ENCODE results near the gene ICAM1.
"Not testable (repeated sequence)": the region's sequence is repeated elsewhere in the genome, so short reads cannot be mapped to it uniquely, and the experiment has no call there.

The ICAM1 gene

DNA sequence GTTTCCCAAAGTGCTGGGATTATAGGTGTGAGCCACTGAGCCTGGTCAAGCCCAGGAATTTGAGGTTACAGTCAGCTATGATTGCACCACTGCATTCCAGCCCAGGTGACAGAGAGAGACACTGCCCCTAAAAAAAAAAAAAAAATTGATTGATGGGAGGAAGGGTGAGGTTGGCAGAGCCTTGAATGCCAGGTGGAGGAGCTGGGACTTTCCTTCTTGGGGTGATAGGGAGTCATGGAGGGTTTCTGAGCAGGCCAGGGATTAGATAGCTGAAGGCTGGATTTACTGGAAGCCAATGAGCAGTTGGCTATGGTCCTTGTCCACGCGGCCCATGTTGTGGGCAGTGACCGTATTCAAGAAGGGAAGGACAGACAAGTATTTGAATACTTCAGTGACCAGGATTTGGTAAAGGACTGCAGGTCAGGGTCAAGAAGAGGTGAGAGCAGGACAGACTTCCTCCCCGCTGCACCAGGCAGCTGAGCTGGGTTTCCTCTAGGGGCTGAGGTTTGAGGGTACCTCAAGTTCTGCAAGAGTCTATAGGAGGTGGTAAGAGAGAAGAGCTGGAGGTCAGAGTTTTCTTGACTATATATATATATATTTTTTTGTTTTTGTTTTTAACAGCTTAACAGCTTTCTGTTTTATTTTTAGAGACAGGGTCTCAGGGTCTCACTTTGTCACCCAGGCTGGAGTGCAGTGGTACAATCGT, 9.0 kb downstream of the ICAM1 start:
- DNase-seq = no peak

GRCh38 chr19:10282043-10282442, 11.1 kb downstream of the ICAM1 start:
- DNase-seq = not testable (repeated sequence)

DNA sequence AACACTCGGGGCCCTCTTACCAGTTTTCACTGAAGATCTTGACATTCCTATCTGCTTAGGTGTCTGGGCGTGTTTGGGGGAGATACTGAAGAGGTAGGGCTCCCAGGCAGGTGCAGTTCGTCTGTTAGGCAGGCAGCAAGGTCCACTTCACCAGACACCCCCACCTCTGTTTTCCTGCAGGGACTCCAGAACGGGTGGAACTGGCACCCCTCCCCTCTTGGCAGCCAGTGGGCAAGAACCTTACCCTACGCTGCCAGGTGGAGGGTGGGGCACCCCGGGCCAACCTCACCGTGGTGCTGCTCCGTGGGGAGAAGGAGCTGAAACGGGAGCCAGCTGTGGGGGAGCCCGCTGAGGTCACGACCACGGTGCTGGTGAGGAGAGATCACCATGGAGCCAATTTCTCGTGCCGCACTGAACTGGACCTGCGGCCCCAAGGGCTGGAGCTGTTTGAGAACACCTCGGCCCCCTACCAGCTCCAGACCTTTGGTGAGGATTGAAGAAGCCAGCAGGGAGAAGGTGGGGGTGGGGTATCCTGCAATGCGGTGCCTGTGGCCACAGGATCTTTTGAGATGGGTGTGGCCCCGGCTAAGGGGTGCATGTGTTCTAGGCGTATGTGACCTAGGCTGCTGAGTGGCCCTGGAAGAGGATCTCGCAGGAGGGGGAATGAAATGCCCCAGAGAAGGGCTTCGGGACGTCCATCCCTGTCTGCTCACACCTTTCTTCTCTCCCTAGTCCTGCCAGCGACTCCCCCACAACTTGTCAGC, 12.6 kb downstream of the ICAM1 start:
- DNase-seq = no peak

DNA sequence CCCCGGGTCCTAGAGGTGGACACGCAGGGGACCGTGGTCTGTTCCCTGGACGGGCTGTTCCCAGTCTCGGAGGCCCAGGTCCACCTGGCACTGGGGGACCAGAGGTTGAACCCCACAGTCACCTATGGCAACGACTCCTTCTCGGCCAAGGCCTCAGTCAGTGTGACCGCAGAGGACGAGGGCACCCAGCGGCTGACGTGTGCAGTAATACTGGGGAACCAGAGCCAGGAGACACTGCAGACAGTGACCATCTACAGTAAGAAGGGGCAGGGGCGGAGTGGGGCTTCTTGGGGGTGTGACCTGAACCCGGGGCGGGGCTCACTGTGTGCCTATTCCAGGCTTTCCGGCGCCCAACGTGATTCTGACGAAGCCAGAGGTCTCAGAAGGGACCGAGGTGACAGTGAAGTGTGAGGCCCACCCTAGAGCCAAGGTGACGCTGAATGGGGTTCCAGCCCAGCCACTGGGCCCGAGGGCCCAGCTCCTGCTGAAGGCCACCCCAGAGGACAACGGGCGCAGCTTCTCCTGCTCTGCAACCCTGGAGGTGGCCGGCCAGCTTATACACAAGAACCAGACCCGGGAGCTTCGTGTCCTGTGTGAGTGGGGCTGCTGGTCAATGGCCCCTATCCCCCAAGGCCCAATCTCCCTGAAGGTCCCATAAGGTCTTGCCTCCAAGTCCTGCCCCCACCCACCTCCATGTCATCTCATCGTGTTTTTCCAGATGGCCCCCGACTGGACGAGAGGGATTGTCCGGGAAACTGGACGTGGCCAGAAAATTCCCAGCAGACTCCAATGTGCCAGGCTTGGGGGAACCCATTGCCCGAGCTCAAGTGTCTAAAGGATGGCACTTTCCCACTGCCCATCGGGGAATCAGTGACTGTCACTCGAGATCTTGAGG, 13.4 kb downstream of the ICAM1 start:
- no peak for DNase-seq

DNA sequence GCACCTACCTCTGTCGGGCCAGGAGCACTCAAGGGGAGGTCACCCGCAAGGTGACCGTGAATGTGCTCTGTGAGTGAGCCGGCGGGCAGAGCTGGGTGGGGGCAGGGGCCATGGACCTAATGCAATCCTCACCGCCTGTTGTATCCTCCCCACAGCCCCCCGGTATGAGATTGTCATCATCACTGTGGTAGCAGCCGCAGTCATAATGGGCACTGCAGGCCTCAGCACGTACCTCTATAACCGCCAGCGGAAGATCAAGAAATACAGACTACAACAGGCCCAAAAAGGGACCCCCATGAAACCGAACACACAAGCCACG, 14.0 kb downstream of the ICAM1 start:
- no peak for DNase-seq

DNA sequence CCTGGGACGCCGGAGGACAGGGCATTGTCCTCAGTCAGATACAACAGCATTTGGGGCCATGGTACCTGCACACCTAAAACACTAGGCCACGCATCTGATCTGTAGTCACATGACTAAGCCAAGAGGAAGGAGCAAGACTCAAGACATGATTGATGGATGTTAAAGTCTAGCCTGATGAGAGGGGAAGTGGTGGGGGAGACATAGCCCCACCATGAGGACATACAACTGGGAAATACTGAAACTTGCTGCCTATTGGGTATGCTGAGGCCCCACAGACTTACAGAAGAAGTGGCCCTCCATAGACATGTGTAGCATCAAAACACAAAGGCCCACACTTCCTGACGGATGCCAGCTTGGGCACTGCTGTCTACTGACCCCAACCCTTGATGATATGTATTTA, 14.5 kb downstream of the ICAM1 start:
- DNase-seq = no peak

- DNase-seq = no peak
Measured at GRCh38 chr19:10286803-10287737, 16.1 kb downstream of the ICAM1 start, which contains the start of gene ICAM4. Gene ICAM4 (plus strand): TSS chr19:10286955. CDS start chr19:10287013, 58 bp downstream.

DNA sequence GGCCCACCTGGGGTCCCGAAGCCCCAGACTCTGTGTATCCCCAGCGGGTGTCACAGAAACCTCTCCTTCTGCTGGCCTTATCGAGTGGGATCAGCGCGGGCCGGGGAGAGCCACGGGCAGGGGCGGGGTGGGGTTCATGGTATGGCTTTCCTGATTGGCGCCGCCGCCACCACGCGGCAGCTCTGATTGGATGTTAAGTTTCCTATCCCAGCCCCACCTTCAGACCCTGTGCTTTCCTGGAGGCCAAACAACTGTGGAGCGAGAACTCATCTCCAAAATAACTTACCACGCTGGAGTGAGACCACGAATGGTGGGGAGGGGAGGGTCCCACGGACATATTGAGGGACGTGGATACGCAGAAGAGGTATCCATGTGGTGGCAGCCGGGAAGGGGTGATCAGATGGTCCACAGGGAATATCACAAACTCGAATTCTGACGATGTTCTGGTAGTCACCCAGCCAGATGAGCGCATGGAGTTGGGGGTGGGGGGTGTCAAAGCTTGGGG, 17.8 kb downstream of the ICAM1 start:
- peak in 1 of 2 experiments; percentile 56 for DNase-seq

DNA sequence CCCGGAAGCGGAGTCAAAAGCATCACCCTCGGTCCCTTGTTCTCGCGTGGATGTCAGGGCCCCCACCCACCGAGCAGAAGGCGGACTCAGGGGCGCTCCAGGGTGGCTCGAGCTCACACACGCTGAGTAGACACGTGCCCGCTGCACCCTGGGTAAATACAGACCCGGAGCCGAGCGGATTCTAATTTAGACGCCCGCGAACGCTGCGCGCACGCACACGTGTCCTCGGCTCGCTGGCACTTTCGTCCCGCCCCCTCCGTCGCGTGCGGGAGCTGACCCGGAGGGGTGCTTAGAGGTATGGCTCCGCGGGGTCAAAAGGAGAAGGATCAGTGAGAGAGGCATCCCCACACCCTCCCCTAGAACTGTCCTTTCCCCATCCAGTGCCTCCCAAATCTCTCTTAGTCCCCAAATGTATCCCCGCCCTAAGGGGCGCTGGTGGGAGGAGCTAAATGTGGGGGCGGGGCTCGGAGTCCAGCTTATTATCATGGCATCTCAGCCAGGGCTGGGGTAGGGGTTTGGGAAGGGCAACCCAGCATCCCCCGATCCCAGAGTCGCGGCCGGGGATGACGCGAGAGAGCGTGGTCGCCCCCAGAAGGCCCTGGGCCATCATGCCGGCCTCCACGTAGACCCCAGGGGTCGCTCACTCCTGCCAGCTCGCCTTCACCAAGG, 18.4 kb downstream of the ICAM1 start:
- peak in 1 of 2 experiments; percentile 75 for DNase-seq

DNA sequence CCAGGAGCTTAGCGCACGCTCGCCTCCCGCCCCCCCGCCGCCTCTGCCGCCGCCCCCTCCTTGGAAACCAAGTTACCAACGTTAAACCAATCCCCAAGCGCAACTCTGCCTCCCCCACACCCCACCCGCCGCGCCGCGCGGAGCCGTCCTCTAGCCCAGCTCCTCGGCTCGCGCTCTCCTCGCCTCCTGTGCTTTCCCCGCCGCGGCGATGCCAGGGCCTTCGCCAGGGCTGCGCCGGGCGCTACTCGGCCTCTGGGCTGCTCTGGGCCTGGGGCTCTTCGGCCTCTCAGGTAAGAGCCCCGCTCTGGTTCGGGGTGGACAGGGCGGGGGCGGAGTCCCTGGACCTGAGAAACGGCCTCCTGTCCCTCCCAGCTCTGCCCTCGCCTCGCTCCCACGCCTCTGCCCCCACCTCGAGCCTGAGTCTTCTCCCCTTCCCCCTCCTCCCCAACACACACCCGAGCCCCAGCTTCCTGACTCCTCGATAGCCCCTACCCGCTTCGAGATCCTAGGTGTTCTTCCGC, 19.0 kb downstream of the ICAM1 start, which contains the start of gene ICAM5:
ICAM5 (plus strand) TSS at position 117 of the 521 bp plus-strand sequence; CDS start at position 209, 92 bp downstream.
- peak in 1 of 2 experiments; percentile 23 for DNase-seq

DNA sequence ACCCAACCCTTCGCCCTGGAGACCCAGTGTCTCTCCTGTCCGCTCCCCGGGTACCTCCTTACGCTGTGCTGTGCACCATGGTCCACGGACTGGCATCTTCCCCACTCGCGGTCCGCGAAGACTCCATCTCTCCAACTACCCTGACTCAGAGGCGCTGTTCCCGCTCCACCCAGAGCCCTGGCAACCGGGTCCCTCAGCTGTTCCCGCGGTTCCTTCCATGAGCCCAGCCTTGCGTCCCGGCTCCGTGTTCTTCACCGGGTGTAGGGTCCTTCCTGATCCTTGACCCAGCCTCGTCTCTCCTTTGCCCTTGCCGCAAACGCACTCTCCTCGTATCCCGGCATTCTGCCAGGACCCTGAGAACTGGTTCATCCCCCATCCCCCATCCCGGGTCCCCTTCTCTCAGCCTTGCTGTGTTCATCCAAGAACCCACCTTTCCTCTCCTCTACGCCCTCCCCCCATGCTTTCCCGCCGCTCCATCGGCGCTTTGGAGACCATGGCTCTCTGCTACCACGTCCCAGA, 19.5 kb downstream of the ICAM1 start:
- DNase-seq = no peak

DNA sequence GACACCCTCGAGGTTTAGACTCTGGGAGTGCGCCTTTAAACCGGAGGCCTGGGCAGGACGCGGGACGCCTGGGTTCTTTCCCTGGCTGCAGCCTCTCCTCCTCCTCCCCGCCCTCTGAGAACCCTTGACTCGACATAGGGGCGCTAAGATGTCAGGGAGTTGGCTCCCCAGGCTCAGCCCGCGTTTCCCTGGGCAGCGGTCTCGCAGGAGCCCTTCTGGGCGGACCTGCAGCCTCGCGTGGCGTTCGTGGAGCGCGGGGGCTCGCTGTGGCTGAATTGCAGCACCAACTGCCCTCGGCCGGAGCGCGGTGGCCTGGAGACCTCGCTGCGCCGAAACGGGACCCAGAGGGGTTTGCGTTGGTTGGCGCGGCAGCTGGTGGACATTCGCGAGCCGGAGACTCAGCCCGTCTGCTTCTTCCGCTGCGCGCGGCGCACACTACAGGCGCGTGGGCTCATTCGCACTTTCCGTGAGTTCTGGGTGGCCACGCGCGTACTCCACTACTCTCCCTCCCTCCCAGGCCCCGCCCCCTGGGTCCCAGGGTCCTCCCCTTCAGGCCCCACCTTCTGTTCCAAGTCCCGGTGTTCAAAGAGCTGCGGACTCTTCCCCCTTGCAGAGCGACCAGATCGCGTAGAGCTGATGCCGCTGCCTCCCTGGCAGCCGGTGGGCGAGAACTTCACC, 20.1 kb downstream of the ICAM1 start:
- peak in 1 of 2 experiments; percentile 22 for DNase-seq

DNA sequence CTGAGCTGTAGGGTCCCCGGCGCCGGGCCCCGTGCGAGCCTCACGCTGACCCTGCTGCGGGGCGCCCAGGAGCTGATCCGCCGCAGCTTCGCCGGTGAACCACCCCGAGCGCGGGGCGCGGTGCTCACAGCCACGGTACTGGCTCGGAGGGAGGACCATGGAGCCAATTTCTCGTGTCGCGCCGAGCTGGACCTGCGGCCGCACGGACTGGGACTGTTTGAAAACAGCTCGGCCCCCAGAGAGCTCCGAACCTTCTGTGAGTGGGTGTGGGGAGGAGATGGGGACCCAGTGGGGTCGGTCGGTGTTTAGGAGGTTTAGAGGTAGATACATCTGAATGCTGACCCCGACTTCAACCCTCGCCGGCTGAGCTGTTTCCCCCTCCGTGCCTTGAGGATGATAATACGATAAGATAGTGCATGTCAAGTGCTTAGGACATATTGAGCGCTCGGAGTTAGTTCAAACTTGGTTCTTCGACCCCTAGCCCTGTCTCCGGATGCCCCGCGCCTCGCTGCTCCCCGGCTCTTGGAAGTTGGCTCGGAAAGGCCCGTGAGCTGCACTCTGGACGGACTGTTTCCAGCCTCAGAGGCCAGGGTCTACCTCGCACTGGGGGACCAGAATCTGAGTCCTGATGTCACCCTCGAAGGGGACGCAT, 20.8 kb downstream of the ICAM1 start:
- no peak for DNase-seq

GRCh38 chr19:10292206-10292788, 21.4 kb downstream of the ICAM1 start:
- DNase-seq = peak; percentile 27 to 79

DNA sequence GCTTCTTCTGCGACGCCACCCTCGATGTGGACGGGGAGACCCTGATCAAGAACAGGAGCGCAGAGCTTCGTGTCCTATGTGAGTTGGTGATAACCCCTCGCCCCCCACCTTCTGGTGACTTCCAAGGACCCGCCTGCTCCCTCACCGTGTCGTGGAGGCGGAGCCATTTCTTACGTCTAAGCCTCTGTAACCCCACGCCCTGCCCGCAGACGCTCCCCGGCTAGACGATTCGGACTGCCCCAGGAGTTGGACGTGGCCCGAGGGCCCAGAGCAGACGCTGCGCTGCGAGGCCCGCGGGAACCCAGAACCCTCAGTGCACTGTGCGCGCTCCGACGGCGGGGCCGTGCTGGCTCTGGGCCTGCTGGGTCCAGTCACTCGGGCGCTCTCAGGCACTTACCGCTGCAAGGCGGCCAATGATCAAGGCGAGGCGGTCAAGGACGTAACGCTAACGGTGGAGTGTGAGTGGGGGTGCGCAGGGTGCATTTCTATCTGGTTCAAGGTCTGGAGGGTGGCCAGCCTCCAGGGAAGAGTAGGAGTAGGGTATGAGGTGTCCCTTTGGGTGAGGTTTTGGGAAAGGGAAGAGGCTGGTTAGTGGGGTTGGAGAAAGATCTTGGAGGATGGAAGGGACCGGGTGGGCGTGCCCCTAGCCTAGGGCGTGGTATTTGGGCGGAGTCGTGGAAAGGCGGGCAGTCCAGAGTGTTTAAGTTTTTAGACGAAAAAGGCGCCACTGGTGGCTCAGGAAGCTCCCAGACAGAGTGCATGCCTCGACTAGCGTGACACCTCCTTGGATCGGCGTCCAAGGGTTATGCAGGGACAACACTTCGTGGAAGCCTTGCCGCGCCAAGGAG, 22.1 kb downstream of the ICAM1 start:
- no peak for DNase-seq

- DNase-seq = no peak
Measured at GRCh38 chr19:10293637-10294367, 22.9 kb downstream of the ICAM1 start.

DNA sequence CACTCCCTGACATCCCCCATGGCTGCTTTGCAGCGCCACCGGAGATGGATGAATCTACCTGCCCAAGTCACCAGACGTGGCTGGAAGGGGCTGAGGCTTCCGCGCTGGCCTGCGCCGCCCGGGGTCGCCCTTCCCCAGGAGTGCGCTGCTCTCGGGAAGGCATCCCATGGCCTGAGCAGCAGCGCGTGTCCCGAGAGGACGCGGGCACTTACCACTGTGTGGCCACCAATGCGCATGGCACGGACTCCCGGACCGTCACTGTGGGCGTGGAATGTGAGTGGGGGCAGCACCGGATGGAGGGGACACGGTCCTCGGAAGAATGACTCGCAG, 23.4 kb downstream of the ICAM1 start:
- DNase-seq = peak in 1 of 2 experiments; percentile 48
